ENCODE measurements around the gene C1orf226.
A peak's percentile ranks its signal among the peaks of the same experiment; 100 is the strongest.
"Not testable (repeated sequence)": the region's sequence is repeated elsewhere in the genome, so short reads cannot be mapped to it uniquely, and the experiment has no call there.

The C1orf226 gene

GRCh38 chr1:162405800-162406199, 24.3 kb downstream of the C1orf226 start:
- no peak for DNase-seq (ENCODE audit: low read depth in 2 of 2)

- no peak for DNase-seq (ENCODE audit: low read depth in 2 of 2)
Observed at GRCh38 chr1:162406811-162407210, 25.3 kb downstream of the C1orf226 start.

- DNase-seq (ENCODE audit: low read depth in 2 of 2) = no peak
Observed at GRCh38 chr1:162407539-162407938, 26.0 kb downstream of the C1orf226 start.

GRCh38 chr1:162412002-162412401, 30.5 kb downstream of the C1orf226 start, which contains the start of gene SH2D1B:
Gene SH2D1B (minus strand): TSS chr1:162412136. CDS start chr1:162412016, 120 bp downstream.
- peak in 1 of 2 donors; percentile 16 for DNase-seq (ENCODE audit: low read depth in 2 of 2)

GRCh38 chr1:162416215-162416614, 34.7 kb downstream of the C1orf226 start:
- no peak for DNase-seq (ENCODE audit: low read depth in 2 of 2)

- no peak for DNase-seq (ENCODE audit: low read depth in 2 of 2)
Observed at GRCh38 chr1:162416909-162417308, 35.4 kb downstream of the C1orf226 start.

- no peak for DNase-seq (ENCODE audit: low read depth in 2 of 2)
Observed at GRCh38 chr1:162417650-162418049, 36.1 kb downstream of the C1orf226 start.

- DNase-seq (ENCODE audit: low read depth in 2 of 2) = not testable (repeated sequence)
Observed at GRCh38 chr1:162418584-162418983, 37.1 kb downstream of the C1orf226 start.

- DNase-seq (ENCODE audit: low read depth in 2 of 2) = not testable (repeated sequence)
Observed at GRCh38 chr1:162419450-162419931, 38.0 kb downstream of the C1orf226 start.

GRCh38 chr1:162420120-162420519, 38.6 kb downstream of the C1orf226 start:
- DNase-seq (ENCODE audit: low read depth in 2 of 2) = no peak

- DNase-seq (ENCODE audit: low read depth in 2 of 2) = no peak
Observed at GRCh38 chr1:162421258-162422164, 40.0 kb downstream of the C1orf226 start.

GRCh38 chr1:162422662-162423375, 41.3 kb downstream of the C1orf226 start:
- no peak for DNase-seq (ENCODE audit: low read depth in 2 of 2)

GRCh38 chr1:162430583-162430982, 49.1 kb downstream of the C1orf226 start:
- no peak for DNase-seq (ENCODE audit: low read depth in 2 of 2)

- not testable (repeated sequence) for DNase-seq (ENCODE audit: low read depth in 2 of 2)
Observed at GRCh38 chr1:162432977-162433713, 51.6 kb downstream of the C1orf226 start.

All from stimulated activated CD8-positive, alpha-beta memory T cell treated with anti-CD3 and anti-CD28 coated beads, Interleukin-7, amount 100 ng/mL, for 4 hours (primary cell).